Stimulated activated effector memory CD8-positive, alpha-beta T cell treated with anti-CD3 and anti-CD28 coated beads, Interleukin-12 subunit alpha, Interleukin-12 subunit beta, amount 100 ng/mL, for 72 hours (primary cell): ENCODE measurements around the gene EMILIN1.
"Not testable (repeated sequence)": the region's sequence is repeated elsewhere in the genome, so short reads cannot be mapped to it uniquely, and the experiment has no call there.

Experiments used
- ATAC-seq: fragments of 150-1000 bp; cut with Tn5 transposase; 2 replicates; pipeline ENCODE4 v1.10.0; 2021
- DNase-seq, 2 donors: peaks; one replicate each; pipeline ENCODE4 v3.0.0; 2021 to 2022; ENCODE audit warnings: low spot score in 2 of 2
- H3K27ac Mint-ChIP-seq: one replicate; pipeline ENCODE4 v1.8.0; 2022; ENCODE audit warnings: mild to moderate bottlenecking, mixed read lengths
- H3K36me3 Mint-ChIP-seq: one replicate; pipeline ENCODE4 v1.8.0; 2022; ENCODE audit warnings: mild to moderate bottlenecking, mixed read lengths
- H3K4me1 Mint-ChIP-seq: one replicate; pipeline ENCODE4 v1.8.0; 2022; ENCODE audit warnings: mixed read lengths
- H3K4me3 Mint-ChIP-seq: one replicate; pipeline ENCODE4 v1.8.0; 2022; ENCODE audit warnings: mild to moderate bottlenecking, mixed read lengths
- H3K9me3 Mint-ChIP-seq: one replicate; pipeline ENCODE4 v1.8.0; 2022; ENCODE audit warnings: mixed read lengths

The EMILIN1 gene

GRCh38 chr2:27070653-27071276, 7.7 kb upstream of the EMILIN1 start:
- Mint-ChIP-seq H3K36me3 (peaks cover 49% of the 10 kb centered on the region), H3K27ac (peak overlapping the region; percentile 94), H3K4me3 (peak overlapping the region; percentile 92), H3K9me3 (no peaks in the 10 kb centered on the region), H3K4me1 (peaks cover 78% of the 10 kb centered on the region)
- ATAC-seq, result no peak
- DNase-seq, result no peak

GRCh38 chr2:27071277-27071989, 7.0 kb upstream of the EMILIN1 start, which contains the start of gene OST4:
Gene OST4 (minus strand): TSS chr2:27071654.
- H3K36me3 Mint-ChIP-seq, result peaks cover 42% of the 10 kb centered on the region
- H3K27ac Mint-ChIP-seq, result peak within 1 kb of the TSS; percentile 94
- peaks cover 79% of the 10 kb centered on the region for H3K4me1 Mint-ChIP-seq
- DNase-seq, result peak; percentile 90 to 94
- ATAC-seq, result peak; percentile 95
- no peaks in the 10 kb centered on the region for H3K9me3 Mint-ChIP-seq
- H3K4me3 Mint-ChIP-seq, result peak within 1 kb of the TSS; percentile 92

DNA sequence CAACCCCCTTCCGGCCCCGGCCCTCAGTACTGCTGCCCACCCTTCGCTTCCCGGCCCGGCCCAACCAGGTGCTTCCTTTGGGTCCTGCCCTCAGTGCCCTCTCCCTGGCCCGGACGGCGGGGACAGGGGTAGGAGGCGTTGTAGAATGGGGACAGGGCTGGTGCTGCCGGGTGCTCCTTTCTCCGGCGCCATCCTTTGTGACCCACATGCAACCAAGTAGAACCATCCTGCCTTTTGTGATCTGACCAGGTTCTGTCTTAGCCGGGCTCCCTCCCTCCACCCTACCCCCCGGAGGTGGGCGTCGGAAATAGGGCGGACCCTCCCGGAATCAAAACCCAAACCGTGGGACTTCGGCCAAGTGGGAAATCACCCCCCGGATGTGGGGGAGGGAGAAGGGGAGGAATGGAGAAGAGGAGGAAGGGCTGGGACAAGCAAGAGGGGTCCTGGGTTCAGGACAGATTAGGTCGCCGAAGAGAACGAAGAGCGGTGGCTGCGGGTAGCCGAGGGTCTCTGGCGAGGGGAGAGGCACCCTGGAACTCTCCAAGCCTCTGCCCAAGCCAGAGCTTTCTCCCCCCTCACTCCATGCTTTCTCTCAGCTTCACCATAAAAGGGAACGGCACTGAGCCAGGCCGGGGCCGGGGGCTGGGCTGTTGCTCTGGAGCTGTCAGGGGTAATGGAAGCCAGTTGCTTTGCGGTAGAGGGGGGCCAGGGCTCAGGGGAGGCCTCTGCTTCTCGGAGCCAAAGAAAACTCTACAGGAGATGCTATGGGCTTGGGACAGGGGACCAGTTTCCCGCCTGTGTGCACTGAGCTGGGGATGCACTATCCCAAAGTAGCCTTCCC, 6.2 kb upstream of the EMILIN1 start:
- peak in 1 of 2 donors; percentile 75 for DNase-seq
- Mint-ChIP-seq H3K4me1 (peaks cover 85% of the 10 kb centered on the region), H3K27ac (peak overlapping the region; percentile 93), H3K9me3 (no peaks in the 10 kb centered on the region), H3K36me3 (peaks cover 35% of the 10 kb centered on the region), H3K4me3 (peak overlapping the region; percentile 92)
- ATAC-seq, result no peak

DNA sequence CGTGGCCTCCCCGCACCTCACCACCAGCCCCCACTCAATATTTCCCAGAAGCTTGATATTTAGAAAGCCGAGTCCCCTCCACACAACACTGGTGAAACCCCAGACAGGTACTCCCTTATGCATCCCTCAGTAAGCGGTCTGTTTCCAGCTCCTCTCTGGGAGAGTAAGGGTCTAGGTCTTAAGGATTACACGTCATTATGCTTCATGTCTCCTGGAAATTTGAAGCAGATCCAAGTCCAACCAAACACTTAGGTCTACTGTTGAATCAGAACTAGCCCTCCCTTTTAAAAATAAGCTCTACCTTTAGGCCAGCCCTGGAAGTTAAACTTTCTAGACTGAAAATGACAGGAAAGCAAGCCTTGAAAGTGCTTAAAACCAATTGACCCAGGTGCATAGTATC, 5.5 kb upstream of the EMILIN1 start:
- peak overlapping the region; percentile 92 for H3K4me3 Mint-ChIP-seq
- H3K27ac Mint-ChIP-seq, result peak overlapping the region; percentile 93
- ATAC-seq (no peak), DNase-seq (no peak)
- peaks cover 80% of the 10 kb centered on the region for H3K4me1 Mint-ChIP-seq
- no peaks in the 10 kb centered on the region for H3K9me3 Mint-ChIP-seq
- peaks cover 27% of the 10 kb centered on the region for H3K36me3 Mint-ChIP-seq

DNA sequence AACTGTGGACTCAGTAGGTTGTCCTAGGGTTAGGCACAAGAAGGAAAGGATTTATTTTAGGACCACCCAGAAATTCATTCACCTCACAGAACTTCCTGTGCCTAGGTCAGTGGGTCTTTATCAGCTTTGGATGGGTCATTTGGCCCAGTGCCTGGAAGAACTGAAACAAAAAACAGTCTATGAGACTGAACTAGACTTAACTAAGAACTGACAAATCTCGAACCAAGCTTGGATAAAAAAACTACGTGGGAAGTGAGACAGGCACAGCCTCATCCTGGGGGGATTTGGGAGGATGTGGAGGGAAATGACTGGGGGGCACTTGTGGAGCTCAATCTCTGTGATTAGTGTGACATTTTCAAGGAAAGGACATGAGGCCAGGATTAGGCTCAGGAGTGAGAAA, 4.6 kb upstream of the EMILIN1 start:
- Mint-ChIP-seq H3K4me3 (no peak overlapping the region), H3K36me3 (peaks cover 19% of the 10 kb centered on the region), H3K4me1 (peaks cover 71% of the 10 kb centered on the region), H3K9me3 (no peaks in the 10 kb centered on the region), H3K27ac (peak overlapping the region; percentile 93)
- ATAC-seq, result no peak
- no peak for DNase-seq

DNA sequence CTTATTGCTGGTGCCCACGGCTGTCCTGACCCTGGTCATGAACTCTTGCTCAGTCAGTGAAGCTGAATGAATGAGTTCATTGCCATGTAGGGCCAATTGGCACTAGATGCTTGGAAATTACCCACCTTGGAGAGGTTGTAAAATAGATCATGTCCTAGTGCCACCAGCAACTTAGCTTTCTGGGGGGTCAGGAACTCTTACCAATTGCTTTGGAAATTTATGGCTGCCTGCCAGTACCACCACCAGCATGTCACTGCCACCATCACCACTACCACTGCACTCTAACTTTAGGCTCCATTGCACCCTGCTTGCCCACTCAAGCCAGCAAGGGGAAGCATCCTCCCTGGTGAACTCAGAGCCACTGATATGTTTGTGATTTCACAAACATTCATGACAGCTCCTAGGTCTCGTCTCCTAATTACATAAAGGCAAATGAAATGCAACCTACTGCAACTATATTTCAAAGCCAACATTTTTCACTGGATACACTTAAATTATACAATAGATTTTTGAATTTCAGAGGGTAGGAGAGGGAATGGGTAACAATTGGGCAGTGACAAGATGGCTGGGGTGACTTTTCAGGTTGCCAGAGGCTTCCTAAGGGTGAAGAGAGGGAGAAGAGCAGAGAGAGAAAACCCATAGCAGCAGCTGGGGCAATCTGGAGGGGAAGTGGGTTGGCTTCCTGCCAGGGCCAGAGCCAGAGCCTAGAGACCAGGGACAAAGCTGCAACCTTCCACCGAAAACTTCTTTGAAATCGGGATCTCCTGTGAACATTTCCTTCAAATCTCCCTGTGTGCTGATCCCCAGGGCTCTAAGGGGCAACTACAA, 3.5 kb upstream of the EMILIN1 start:
- no peak for ATAC-seq
- H3K27ac Mint-ChIP-seq, result peak overlapping the region; percentile 93
- H3K4me1 Mint-ChIP-seq, result peaks cover 61% of the 10 kb centered on the region
- peak overlapping the region; percentile 40 for H3K4me3 Mint-ChIP-seq
- no peaks in the 10 kb centered on the region for H3K9me3 Mint-ChIP-seq
- peaks cover 7% of the 10 kb centered on the region for H3K36me3 Mint-ChIP-seq
- peak in 1 of 2 donors; percentile 31 for DNase-seq

GRCh38 chr2:27075566-27075871, 2.9 kb upstream of the EMILIN1 start:
- not testable (repeated sequence) for H3K36me3 Mint-ChIP-seq, ATAC-seq, DNase-seq, H3K9me3 Mint-ChIP-seq
- Mint-ChIP-seq H3K4me3 (peak overlapping the region; percentile 40), H3K4me1 (peaks cover 61% of the 10 kb centered on the region), H3K27ac (peak overlapping the region; percentile 93)

GRCh38 chr2:27076323-27076722, 2.1 kb upstream of the EMILIN1 start:
- H3K4me3 Mint-ChIP-seq, result no peak overlapping the region
- H3K36me3 Mint-ChIP-seq, result peaks cover 9% of the 10 kb centered on the region
- H3K9me3 Mint-ChIP-seq, result no peaks in the 10 kb centered on the region
- peak overlapping the region; percentile 71 for H3K27ac Mint-ChIP-seq
- ATAC-seq, result no peak
- no peak for DNase-seq
- H3K4me1 Mint-ChIP-seq, result peaks cover 63% of the 10 kb centered on the region

DNA sequence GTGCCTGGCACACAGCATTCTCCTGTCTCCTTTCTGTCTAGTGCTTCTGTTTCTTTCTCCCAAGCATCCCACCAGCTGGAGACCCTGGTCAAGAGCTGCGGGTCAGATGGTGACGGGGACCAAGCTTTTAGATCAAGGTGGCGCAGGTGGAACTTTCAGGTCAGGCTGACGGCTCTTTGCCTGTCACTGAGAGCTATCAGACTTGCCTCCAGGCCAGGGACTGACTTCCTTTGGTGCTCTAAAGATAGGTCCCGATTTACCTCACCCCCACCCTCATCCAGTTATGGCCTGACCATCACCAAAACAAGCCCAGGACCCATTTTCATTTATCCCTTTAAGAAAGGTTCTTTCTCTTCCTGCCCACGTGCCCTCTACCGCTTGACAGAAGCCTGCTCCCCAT, 1.2 kb upstream of the EMILIN1 start:
- Mint-ChIP-seq H3K4me1 (peaks cover 65% of the 10 kb centered on the region), H3K4me3 (no peak overlapping the region), H3K27ac (peak overlapping the region; percentile 71), H3K9me3 (no peaks in the 10 kb centered on the region), H3K36me3 (peaks cover 11% of the 10 kb centered on the region)
- DNase-seq, result no peak
- ATAC-seq, result no peak

DNA sequence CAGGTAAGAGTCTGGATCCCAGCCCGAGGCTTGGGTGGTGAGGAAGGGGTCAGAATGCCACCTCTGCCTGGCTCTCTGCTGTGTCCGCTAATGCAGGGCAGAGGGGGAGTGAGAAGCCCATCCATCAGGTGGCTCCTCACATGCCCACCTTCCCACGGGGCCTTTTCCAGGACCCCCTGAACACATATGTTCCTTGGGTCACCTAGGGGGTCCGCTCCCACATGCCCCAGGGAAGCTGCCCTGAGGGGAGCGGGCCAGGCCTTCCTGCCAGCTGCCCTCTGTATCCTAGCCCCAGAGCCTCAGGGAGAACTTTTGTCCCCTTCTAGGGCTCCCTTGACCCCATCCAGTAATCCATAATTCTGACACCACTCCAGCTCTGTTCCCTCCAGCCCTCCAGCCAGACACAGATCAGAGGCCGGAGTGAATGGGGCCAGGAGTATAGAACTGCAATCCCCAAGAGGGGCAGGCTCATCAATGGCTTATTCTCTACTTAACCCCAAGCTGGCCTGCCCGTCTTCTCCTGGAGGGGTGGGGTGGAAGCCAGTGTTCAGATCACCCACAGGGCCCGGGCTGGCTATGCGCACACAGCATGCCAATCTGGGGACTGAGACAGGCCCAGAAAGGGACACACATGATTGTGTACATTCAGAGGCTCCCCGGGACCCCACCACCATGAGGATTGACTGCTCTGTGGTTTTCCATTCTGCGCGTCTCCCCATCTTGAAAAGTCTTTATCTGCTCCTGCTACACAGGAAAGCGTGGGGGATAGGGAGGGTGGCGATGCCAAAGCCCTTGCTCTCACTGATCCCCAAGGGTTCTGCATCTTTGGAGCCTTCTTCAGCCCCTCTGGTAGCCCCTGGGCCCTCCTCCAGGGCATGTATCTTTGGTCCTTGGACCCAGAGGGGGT, 1.1 kb downstream of the EMILIN1 start:
- Mint-ChIP-seq H3K36me3 (peaks cover 11% of the 10 kb centered on the region), H3K4me3 (no peak overlapping the region), H3K4me1 (peaks cover 53% of the 10 kb centered on the region), H3K9me3 (no peaks in the 10 kb centered on the region), H3K27ac (peak overlapping the region; percentile 95)
- ATAC-seq (no peak), DNase-seq (no peak)

DNA sequence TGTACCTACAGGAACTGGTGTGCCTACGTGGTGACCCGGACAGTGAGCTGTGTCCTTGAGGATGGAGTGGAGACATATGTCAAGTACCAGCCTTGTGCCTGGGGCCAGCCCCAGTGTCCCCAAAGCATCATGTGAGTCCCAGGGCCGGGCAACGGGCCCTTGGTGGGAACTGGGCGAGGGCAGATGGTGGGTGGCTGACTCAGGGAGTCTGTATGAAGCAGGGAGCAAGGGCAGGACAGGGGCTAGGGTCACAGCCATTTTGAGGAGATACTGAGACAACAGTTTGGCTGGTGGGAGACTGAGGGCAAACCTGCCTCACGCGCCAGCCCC, 1.7 kb downstream of the EMILIN1 start:
- peak overlapping the region; percentile 95 for H3K27ac Mint-ChIP-seq
- DNase-seq (no peak), ATAC-seq (no peak)
- H3K9me3 Mint-ChIP-seq, result no peaks in the 10 kb centered on the region
- peaks cover 50% of the 10 kb centered on the region for H3K4me1 Mint-ChIP-seq
- peaks cover 11% of the 10 kb centered on the region for H3K36me3 Mint-ChIP-seq
- H3K4me3 Mint-ChIP-seq, result no peak overlapping the region

DNA sequence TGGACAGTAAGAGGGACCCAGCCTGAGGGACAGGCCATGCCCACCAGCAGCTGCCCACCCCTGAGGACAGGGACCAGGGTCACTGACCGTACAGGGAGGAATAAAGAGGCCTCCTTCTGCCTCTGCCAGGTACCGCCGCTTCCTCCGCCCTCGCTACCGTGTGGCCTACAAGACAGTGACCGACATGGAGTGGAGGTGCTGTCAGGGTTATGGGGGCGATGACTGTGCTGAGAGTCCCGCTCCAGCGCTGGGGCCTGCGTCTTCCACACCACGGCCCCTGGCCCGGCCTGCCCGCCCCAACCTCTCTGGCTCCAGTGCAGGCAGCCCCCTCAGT, 2.2 kb downstream of the EMILIN1 start:
- peaks cover 50% of the 10 kb centered on the region for H3K4me1 Mint-ChIP-seq
- no peaks in the 10 kb centered on the region for H3K9me3 Mint-ChIP-seq
- H3K27ac Mint-ChIP-seq, result peak overlapping the region; percentile 95
- ATAC-seq (no peak), DNase-seq (no peak)
- peaks cover 11% of the 10 kb centered on the region for H3K36me3 Mint-ChIP-seq
- H3K4me3 Mint-ChIP-seq, result peak overlapping the region; percentile 73

DNA sequence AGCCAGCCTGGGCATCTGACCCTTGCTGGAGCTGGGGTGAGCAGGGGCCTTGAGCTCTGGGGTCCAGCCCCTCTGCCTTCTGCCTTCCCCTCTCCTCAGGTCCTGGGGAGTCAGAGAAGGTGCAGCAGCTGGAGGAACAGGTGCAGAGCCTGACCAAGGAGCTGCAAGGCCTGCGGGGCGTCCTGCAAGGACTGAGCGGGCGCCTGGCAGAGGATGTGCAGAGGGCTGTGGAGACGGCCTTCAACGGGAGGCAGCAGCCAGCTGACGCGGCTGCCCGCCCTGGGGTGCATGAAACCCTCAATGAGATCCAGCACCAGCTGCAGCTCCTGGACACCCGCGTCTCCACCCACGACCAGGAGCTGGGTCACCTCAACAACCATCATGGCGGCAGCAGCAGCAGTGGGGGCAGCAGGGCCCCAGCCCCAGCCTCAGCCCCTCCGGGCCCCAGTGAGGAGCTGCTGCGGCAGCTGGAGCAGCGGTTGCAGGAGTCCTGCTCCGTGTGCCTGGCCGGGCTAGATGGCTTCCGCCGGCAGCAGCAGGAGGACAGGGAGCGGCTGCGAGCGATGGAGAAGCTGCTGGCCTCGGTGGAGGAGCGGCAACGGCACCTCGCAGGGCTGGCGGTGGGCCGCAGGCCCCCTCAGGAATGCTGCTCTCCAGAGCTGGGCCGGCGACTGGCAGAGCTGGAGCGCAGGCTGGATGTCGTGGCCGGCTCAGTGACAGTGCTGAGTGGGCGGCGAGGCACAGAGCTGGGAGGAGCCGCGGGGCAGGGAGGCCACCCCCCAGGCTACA, 3.8 kb downstream of the EMILIN1 start:
- Mint-ChIP-seq H3K36me3 (peaks cover 17% of the 10 kb centered on the region), H3K9me3 (no peaks in the 10 kb centered on the region), H3K4me3 (peak overlapping the region; percentile 73), H3K4me1 (peaks cover 45% of the 10 kb centered on the region), H3K27ac (peak overlapping the region; percentile 95)
- ATAC-seq, result no peak
- DNase-seq, result no peak
